Measurements from ENCODE around the gene ANAPC15.

ANAPC15 gene

DNA sequence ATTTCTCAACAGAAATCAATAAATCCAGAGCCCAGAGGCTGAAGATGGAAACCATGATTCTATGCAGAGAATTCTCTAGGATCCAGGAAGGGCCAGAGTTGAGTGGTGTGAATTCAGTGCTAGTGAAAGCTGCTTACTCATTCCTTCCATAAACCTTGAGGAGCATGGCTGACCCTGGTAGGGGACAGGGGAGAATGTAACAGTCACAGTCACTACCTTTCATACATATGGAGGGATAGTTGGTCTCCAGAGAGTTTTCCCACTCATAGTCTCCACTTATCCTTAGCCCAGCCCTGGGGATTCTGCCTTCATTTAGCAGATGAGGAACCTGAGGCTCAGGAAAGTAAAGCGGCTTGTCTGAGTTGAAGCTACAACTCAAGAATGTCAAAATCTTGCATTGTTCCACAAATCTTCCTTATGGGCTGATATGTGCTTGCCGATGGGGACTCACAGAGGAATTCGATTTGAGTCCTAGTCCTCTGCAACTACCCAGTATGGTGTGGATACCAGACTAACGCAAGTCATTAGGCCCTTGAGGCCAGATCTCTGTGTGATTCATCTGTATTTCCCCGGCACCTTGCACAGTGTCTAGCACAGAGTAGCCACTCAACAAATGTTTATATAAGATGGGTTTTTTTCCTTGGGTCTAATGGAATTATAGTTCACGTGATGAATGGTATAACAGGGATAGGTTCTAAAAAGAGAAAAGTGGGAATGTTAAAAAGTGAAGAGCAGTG, 3.7 kb upstream of the ANAPC15 start:
- no peak for TF ChIP-seq FOXP2 (optimal IDR thresholded peaks at IDR 0.05; ENCODE audit: borderline replicate concordance, extremely low read depth, extremely low read length, insufficient read depth)
- no peak for TF ChIP-seq POLR2AphosphoS5 (IDR thresholded peaks at IDR 0.05; ENCODE audit: low read depth, low read length)
- no peak for TF ChIP-seq SIN3A (IDR thresholded peaks at IDR 0.05; ENCODE audit: borderline replicate concordance, insufficient read depth, low read length)
- no peak for TF ChIP-seq TAF1 (IDR thresholded peaks at IDR 0.05; ENCODE audit: borderline replicate concordance, insufficient read depth, low read length)
- TF ChIP-seq REST (IDR thresholded peaks at IDR 0.05; ENCODE audit: insufficient read depth in 1 of 2, low read depth in 2 of 2, low read length in 2 of 2), result no peak

GRCh38 chr11:72114570-72114969, 2.1 kb upstream of the ANAPC15 start:
- no peak for TF ChIP-seq SIN3A (IDR thresholded peaks at IDR 0.05; ENCODE audit: borderline replicate concordance, insufficient read depth, low read length)
- TF ChIP-seq TAF1 (IDR thresholded peaks at IDR 0.05; ENCODE audit: borderline replicate concordance, insufficient read depth, low read length), result no peak
- no peak for TF ChIP-seq POLR2AphosphoS5 (IDR thresholded peaks at IDR 0.05; ENCODE audit: low read depth, low read length)
- no peak for TF ChIP-seq FOXP2 (optimal IDR thresholded peaks at IDR 0.05; ENCODE audit: borderline replicate concordance, extremely low read depth, extremely low read length, insufficient read depth)
- TF ChIP-seq REST (IDR thresholded peaks at IDR 0.05; ENCODE audit: insufficient read depth in 1 of 2, low read depth in 2 of 2, low read length in 2 of 2), result no peak

DNA sequence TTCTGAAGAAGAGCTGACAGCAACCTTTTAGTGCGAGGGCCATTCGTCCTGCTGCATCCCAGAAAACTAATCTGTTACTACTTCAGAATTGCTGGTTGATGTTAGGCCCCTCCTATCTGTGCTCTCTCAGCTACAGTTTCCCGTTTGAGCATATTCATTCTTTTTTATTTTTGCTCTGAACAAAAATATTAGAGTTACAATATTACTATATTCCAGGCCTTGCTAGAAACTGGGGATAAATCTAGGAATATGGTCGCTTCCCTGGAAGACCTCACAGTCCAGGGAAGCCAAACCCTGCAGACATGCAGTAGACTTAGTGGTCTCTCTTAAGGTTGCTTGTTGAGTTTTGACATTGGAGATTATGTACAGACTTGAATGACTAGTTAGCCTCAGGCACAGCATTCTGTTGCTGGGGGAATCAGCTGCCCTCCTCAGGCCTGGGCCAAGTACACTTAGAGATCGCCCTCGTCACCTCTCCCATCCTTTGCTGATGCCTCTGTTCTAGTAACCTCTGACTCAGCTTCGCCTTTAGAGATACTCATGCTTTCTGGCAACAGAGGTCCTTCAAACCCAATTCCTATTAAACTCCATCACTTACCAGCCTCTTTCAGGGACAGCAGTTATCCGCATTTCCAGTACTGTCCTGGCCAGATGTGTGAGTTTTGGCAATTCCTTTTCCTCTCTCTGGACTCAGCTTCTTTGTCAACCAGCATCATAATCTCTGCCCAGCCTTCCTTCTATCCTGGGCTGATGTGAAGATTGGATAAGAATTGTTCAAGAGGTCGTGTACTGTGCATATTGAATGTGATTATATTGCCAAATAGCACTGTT, 698 bp upstream of the ANAPC15 start:
- TF ChIP-seq POLR2AphosphoS5 (IDR thresholded peaks at IDR 0.05; ENCODE audit: low read depth, low read length) (no peak), TAF1 (IDR thresholded peaks at IDR 0.05; ENCODE audit: borderline replicate concordance, insufficient read depth, low read length) (no peak), REST (IDR thresholded peaks at IDR 0.05; ENCODE audit: insufficient read depth in 1 of 2, low read depth in 2 of 2, low read length in 2 of 2) (no peak), SIN3A (IDR thresholded peaks at IDR 0.05; ENCODE audit: borderline replicate concordance, insufficient read depth, low read length) (no peak), FOXP2 (optimal IDR thresholded peaks at IDR 0.05; ENCODE audit: borderline replicate concordance, extremely low read depth, extremely low read length, insufficient read depth) (no peak)

DNA sequence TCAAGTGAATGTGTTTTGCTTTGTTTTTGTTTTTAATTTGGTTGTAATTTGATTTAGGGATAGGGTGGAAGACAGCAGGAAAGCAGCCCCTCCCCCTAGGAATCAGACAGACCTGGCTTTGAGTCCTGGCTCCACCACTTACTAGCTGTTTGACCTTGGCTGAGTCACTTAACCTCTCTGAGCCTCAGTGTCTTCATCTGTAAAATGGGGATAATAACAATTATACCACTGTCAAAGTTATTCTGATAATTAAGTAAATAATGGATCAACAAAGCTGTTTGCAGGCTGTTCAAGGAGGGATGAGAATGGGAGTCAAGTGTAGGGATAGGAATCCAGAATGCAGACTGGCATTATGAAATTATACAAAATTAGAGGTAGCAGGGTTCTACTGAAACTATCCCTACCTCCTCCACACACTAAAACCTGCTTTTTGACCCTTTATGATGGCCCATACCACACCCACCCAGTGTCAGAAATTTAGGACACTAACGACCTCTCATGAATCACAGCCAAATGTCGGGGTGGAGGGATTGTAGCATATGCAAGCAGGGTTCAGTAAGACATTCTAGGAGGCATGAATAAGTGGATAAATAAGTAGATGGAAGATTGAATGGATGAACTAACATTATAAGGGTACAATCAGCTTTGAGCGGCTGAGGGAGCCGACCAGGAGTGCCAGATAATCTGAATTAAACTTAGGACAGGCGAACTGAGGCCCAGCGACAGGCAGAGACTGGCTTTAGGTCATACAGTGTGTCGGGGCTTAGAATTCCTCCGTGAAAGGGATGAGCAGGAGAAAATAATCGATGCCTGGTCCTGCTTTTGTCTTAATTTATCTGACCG, 974 bp downstream of the ANAPC15 start:
- TF ChIP-seq FOXP2 (optimal IDR thresholded peaks at IDR 0.05; ENCODE audit: borderline replicate concordance, extremely low read depth, extremely low read length, insufficient read depth), result no peak
- no peak for TF ChIP-seq TAF1 (IDR thresholded peaks at IDR 0.05; ENCODE audit: borderline replicate concordance, insufficient read depth, low read length)
- TF ChIP-seq REST (IDR thresholded peaks at IDR 0.05; ENCODE audit: insufficient read depth in 1 of 2, low read depth in 2 of 2, low read length in 2 of 2), result no peak
- TF ChIP-seq SIN3A (IDR thresholded peaks at IDR 0.05; ENCODE audit: borderline replicate concordance, insufficient read depth, low read length), result no peak
- no peak for TF ChIP-seq POLR2AphosphoS5 (IDR thresholded peaks at IDR 0.05; ENCODE audit: low read depth, low read length)
